Adrenal gland (tissue), 12 donors: ENCODE results near the gene LPP. TPM values are rescaled to one million over a fixed set of nuclear protein-coding genes. Genes with fewer than 3 reads are reported as not detected.

Experiments used
- DNase-seq, 7 donors: peaks; one replicate each; pipeline ENCODE4 v3.0.0-alpha.2; 2019 to 2020
- H3K27ac ChIP-seq, 5 donors: fragments of 200-600 bp; sonication (generic) in 4 of 5; 1 replicate in 3 of 5; 2 replicates in 2 of 5; pipeline versions ENCODE4 v1.5.1 to v1.8.0; 2016 to 2020; ENCODE audit warnings: mild to moderate bottlenecking in 1 of 5
- H3K27me3 ChIP-seq: fragments of 200-600 bp; 2 replicates; pipeline ENCODE4 v1.8.0; 2021
- H3K36me3 ChIP-seq, 2 donors: fragments of 200-600 bp; replicated peaks in 1 of 2; 1 replicate in 1 of 2; 2 replicates in 1 of 2; pipeline versions ENCODE4 v1.5.1 to v1.8.0; 2018 to 2022
- H3K4me1 ChIP-seq, 2 donors: fragments of 200-600 bp; replicated peaks in 1 of 2; 1 replicate in 1 of 2; 2 replicates in 1 of 2; pipeline versions ENCODE4 v1.5.1 to v1.8.0; 2018 to 2021
- H3K4me3 ChIP-seq, 4 donors: fragments of 200-600 bp; sonication (generic) in 3 of 4; one replicate each; pipeline ENCODE4 v1.5.1; 2016 to 2018
- H3K9me3 ChIP-seq, 3 donors: fragments of 200-600 bp; sonication (generic) in 1 of 3; replicated peaks in 1 of 3; 1 replicate in 2 of 3; 2 replicates in 1 of 3; pipeline versions ENCODE4 v1.5.1 to v1.8.0; 2016 to 2021
- POLR2A ChIP-seq, 2 donors: fragments of 450-650 bp; IDR thresholded peaks; one replicate each; pipeline ENCODE4 v1.6.1; 2017; ENCODE audit warnings: antibody characterized with exemption in 2 of 2, mild to moderate bottlenecking in 2 of 2, moderate library complexity in 1 of 2
- WGBS, 4 donors: extraction: QIAGEN DNeasy Blood & Tissue Kit in 2 of 4; methylation state at CpG; one replicate each; pipeline versions ENCODE4 v1.1.5 to v1.1.7; 2013 to 2017; 5-methylcytosine and 5-hydroxymethylcytosine counted together
- intact Hi-C, 2 donors: fragments of 100-400 bp; cut with DNase I; formaldehyde crosslinking; loops; one replicate each; pipeline versions ENCODE4 v1.14.1 to v1.15.0; 2022 to 2023
- polyA plus RNA-seq, 3 donors: library from polyadenylated mRNA; stranded (reverse); fragments of 200-250 nt in 2 of 3; fragments of 350-450 nt in 1 of 3; fragmentation: Illumina TruSeq in 1 of 3; extraction: RNeasy Lipid Tissue Mini Kit (QIAGEN cat#74804) in 1 of 3; gene quantifications; one replicate each; pipeline ENCODE4 v1.2.3, GENCODE V29; 2013 to 2014
- total RNA-seq, 9 donors: library from RNA; depleted of rRNA in 4 of 9; stranded (reverse); fragments of >200 nt in 4 of 9; fragments of 120-200 nt in 1 of 9; fragmentation: NEBNext Ultra II Directional in 1 of 9; extraction: Animal tissue kit (Norgen Biotek cat#: 25700) in 1 of 9; gene quantifications; one replicate each; pipeline versions ENCODE4 v1.1.0 to v1.2.4, GENCODE V29; 2013 to 2023
- TF ChIP-seq, protein P1 (sequence below), 6 experiments: fragments of 450-650 bp in 4 of 6; fragments of 200-600 bp in 2 of 6; sonication (generic) in 1 of 6; IDR thresholded peaks; 1 replicate in 5 of 6; 2 replicates in 1 of 6; pipeline versions ENCODE4 v1.5.1 to v1.8.0; 2016 to 2021; ENCODE audit warnings: antibody characterized with exemption in 6 of 6, mild to moderate bottlenecking in 2 of 6, moderate library complexity in 1 of 6
- donor health status: healthy with polysubstance abuse.
- donor health status: Bipolar disorder and iron deficiency.
- donor health status: DM: yes; HTN: yes; CAD: no.
- donor health status: DM: no; HTN: no; CAD: no.
- donor health status: DM: no; HTN: no; CAD: no.
- donor health status: DM: yes; HTN: yes; CAD: no.

The LPP gene
- total and polyA plus RNA-seq, 12 donors = 7.0 to 170 (median 101) TPM

DNA sequence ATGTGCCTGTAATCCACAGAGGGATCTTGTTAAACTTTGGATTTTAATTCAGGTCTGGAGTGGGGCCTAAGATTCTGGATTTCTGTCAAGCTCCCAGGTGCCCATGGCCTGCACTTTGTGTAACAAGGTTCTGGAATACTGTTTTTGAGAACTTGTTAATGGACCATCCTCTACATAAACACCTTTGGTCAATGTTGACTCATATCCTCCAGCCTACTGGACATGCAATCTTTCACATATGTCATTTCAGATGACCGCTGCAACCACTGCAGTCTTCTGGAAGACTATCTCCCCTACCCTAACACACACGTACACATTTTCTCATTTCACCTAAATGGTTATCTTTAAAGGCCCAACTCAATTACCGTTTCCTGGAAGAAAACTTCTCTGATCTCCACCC, 715.7 kb downstream of the LPP start:
- no peak for DNase-seq
- 93 to 99% (median 97%) methylated on average over 3 of the region's 3 CpGs for WGBS, 4 donors
- TF ChIP-seq, protein P1, sequence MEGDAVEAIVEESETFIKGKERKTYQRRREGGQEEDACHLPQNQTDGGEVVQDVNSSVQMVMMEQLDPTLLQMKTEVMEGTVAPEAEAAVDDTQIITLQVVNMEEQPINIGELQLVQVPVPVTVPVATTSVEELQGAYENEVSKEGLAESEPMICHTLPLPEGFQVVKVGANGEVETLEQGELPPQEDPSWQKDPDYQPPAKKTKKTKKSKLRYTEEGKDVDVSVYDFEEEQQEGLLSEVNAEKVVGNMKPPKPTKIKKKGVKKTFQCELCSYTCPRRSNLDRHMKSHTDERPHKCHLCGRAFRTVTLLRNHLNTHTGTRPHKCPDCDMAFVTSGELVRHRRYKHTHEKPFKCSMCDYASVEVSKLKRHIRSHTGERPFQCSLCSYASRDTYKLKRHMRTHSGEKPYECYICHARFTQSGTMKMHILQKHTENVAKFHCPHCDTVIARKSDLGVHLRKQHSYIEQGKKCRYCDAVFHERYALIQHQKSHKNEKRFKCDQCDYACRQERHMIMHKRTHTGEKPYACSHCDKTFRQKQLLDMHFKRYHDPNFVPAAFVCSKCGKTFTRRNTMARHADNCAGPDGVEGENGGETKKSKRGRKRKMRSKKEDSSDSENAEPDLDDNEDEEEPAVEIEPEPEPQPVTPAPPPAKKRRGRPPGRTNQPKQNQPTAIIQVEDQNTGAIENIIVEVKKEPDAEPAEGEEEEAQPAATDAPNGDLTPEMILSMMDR (IDR thresholded peaks at IDR 0.05) = no peak
- TF ChIP-seq POLR2A (IDR thresholded peaks at IDR 0.05) = no peak
- H3K36me3 ChIP-seq = peaks cover 0 to 14% of the 10 kb centered on the region in 2 donors
- intact Hi-C loops = no loop called here
- H3K9me3 ChIP-seq = no peaks in the 10 kb centered on the region
- H3K27ac ChIP-seq = no peak overlapping the region
- H3K4me1 ChIP-seq = peaks cover 0 to 7% of the 10 kb centered on the region in 2 donors
- H3K27me3 ChIP-seq = no peaks in the 10 kb centered on the region
- no peak overlapping the region for H3K4me3 ChIP-seq

DNA sequence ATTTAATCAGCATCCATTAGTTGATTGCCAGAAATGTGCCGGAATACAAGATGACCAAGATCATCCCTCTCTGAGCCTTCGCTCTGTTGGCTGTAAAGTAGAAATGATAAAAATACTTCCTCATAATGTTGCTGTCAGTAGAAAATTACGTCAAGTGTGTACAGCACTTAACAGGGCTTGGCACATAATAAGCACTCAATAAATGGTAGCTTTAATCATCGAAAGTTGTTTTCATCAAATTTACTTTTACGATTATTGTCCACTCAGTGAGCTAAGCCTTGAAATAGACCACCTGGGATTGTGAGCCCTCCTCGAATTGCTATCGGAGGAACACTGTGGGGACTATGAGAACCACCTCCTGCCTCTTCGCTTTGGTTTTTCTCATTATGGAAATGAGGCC, 716.5 kb downstream of the LPP start:
- TF ChIP-seq, protein P1 (IDR thresholded peaks at IDR 0.05) = no peak
- TF ChIP-seq POLR2A (IDR thresholded peaks at IDR 0.05) = no peak
- Histone ChIP-seq H3K9me3 (no peaks in the 10 kb centered on the region), H3K27ac (no peak overlapping the region), H3K4me3 (no peak overlapping the region), H3K27me3 (no peaks in the 10 kb centered on the region), H3K36me3 (peaks cover 0 to 22% of the 10 kb centered on the region in 2 donors), H3K4me1 (peaks cover 0 to 7% of the 10 kb centered on the region in 2 donors)
- intact Hi-C loops = no loop called here
- 90 to 97% (median 95%) methylated on average over 8 of the region's 8 CpGs for WGBS, 4 donors
- no peak for DNase-seq

DNA sequence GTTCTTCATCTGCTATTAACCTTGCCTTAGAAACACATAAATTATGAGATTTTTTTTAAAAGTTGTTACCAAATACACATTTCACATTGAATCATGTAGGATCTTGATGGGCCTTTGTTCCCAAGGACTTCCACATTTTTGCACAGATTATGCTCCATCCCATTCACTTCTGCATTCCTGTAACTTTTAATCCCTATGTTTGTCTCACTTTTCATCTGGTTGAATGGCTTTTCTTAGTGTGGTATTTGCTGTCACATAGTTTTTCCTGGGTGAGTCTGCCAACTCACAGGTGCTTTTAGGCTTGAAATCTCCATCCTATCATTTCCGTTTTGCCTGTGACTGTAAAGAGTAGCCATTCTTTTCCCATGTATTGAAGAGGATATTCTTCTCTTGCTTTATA, 720.6 kb downstream of the LPP start:
- H3K27me3 ChIP-seq = no peaks in the 10 kb centered on the region
- TF ChIP-seq, protein P1 (IDR thresholded peaks at IDR 0.05) = no peak
- no peak for TF ChIP-seq POLR2A (IDR thresholded peaks at IDR 0.05)
- no peak overlapping the region for H3K27ac ChIP-seq
- intact Hi-C loops = no loop called here
- peaks cover 0 to 15% of the 10 kb centered on the region in 2 donors for H3K36me3 ChIP-seq
- DNase-seq = no peak
- 88 to 99% (median 95%) methylated on average over 1 of the region's 1 CpG for WGBS, 4 donors
- H3K4me1 ChIP-seq = no peaks in the 10 kb centered on the region
- no peaks in the 10 kb centered on the region for H3K9me3 ChIP-seq
- no peak overlapping the region for H3K4me3 ChIP-seq

GRCh38 chr3:188875413-188875812, 721.5 kb downstream of the LPP start:
- H3K4me3 ChIP-seq = no peak overlapping the region
- no peak overlapping the region for H3K27ac ChIP-seq
- peaks cover 0 to 15% of the 10 kb centered on the region in 2 donors for H3K36me3 ChIP-seq
- WGBS, 4 donors = 89 to 97% (median 94%) methylated on average over 1 of the region's 1 CpG
- H3K9me3 ChIP-seq = no peaks in the 10 kb centered on the region
- no peaks in the 10 kb centered on the region for H3K27me3 ChIP-seq
- DNase-seq = no peak
- no peaks in the 10 kb centered on the region for H3K4me1 ChIP-seq
- intact Hi-C loops = no loop called here
- TF ChIP-seq, protein P1 (IDR thresholded peaks at IDR 0.05) = no peak
- TF ChIP-seq POLR2A (IDR thresholded peaks at IDR 0.05) = no peak
